HepG2 (cell line): ENCODE measurements around the gene SOST. TPM values are rescaled to one million over a fixed set of nuclear protein-coding genes. Genes with fewer than 3 reads are reported as not detected.
A peak's percentile ranks its signal among the peaks of the same experiment; 100 is the strongest.

Experiments
- HBP1 ChIP-seq: IDR thresholded peaks from 2 replicates; pipeline ENCODE4 v1.6.1; 2016; ENCODE audit warnings: low read depth, control low read depth
- JDP2 ChIP-seq: sonication (generic); formaldehyde crosslinking; IDR thresholded peaks from 2 replicates; pipeline ENCODE4 v1.8.1; 2022; ENCODE audit warnings: missing genetic modification reagents, borderline replicate concordance
- NAIF1 ChIP-seq: sonication (generic); formaldehyde crosslinking; IDR thresholded peaks from 2 replicates; pipeline ENCODE4 v1.5.0; 2020; ENCODE audit warnings: mild to moderate bottlenecking, missing genetic modification reagents, borderline replicate concordance
- NBN ChIP-seq: fragments of 450-650 bp; conservative IDR thresholded peaks from 2 replicates; pipeline ENCODE4 v1.6.1; 2017
- PAF1 ChIP-seq: IDR thresholded peaks from 2 replicates; pipeline ENCODE4 v1.6.1; 2016; ENCODE audit warnings: missing genetic modification reagents, missing compliant biosample characterization
- PHF8 ChIP-seq: sonication (generic); formaldehyde crosslinking; IDR thresholded peaks from 2 replicates; pipeline ENCODE4 v1.5.0; 2020; ENCODE audit warnings: missing genetic modification reagents
- SSRP1 ChIP-seq: IDR thresholded peaks from 2 replicates; pipeline ENCODE4 v1.6.1; 2016; ENCODE audit warnings: control low read depth
- USF2 ChIP-seq, 2 experiments: sonication (generic) in 1 of 2; formaldehyde crosslinking in 1 of 2; IDR thresholded peaks; 2 replicates each; pipeline versions ENCODE4 v1.5.1 to v1.6.1; 2011 to 2020; ENCODE audit warnings: borderline replicate concordance in 1 of 2, low read depth in 1 of 2, low read length in 1 of 2, mild to moderate bottlenecking in 1 of 2, missing genetic modification reagents in 1 of 2, moderate library complexity in 1 of 2
- YY1 ChIP-seq: IDR thresholded peaks from 2 replicates; pipeline ENCODE4 v1.6.1; 2011; ENCODE audit warnings: low read length, low read depth, moderate library complexity, mild to moderate bottlenecking; ENCODE audit not compliant: insufficient read depth, insufficient replicate concordance
- ZNF326 ChIP-seq: sonication (generic); formaldehyde crosslinking; IDR thresholded peaks from 2 replicates; pipeline ENCODE4 v1.4.0; 2020; ENCODE audit warnings: missing genetic modification reagents, borderline replicate concordance
- ZNF34 ChIP-seq: sonication (generic); formaldehyde crosslinking; IDR thresholded peaks from 2 replicates; pipeline ENCODE4 v1.4.0; 2020; ENCODE audit warnings: mild to moderate bottlenecking, missing genetic modification reagents, borderline replicate concordance
- ZNF616 ChIP-seq: sonication (generic); formaldehyde crosslinking; IDR thresholded peaks from 2 replicates; pipeline ENCODE4 v1.5.0; 2020; ENCODE audit warnings: low read depth, mild to moderate bottlenecking, missing genetic modification reagents
- ZNF629 ChIP-seq: sonication (generic); formaldehyde crosslinking; conservative IDR thresholded peaks from 2 replicates; pipeline ENCODE4 v1.5.0; 2020; ENCODE audit warnings: missing genetic modification reagents
- ZNF746 ChIP-seq: sonication (generic); formaldehyde crosslinking; IDR thresholded peaks from 2 replicates; pipeline ENCODE4 v1.8.0; 2022; ENCODE audit warnings: mild to moderate bottlenecking, missing genetic modification reagents
- ZNF747 ChIP-seq: sonication (generic); formaldehyde crosslinking; IDR thresholded peaks from 2 replicates; pipeline ENCODE4 v1.8.1; 2023; ENCODE audit warnings: missing genetic modification reagents, mild to moderate bottlenecking, borderline replicate concordance
- ZNF777 ChIP-seq: sonication (generic); formaldehyde crosslinking; IDR thresholded peaks from 2 replicates; pipeline ENCODE4 v1.4.0; 2020; ENCODE audit warnings: missing genetic modification reagents
- polyA plus RNA-seq, 8 experiments: library from polyadenylated mRNA; depleted of rRNA in 3 of 8; stranded (reverse) in 7 of 8; unstranded in 1 of 8; fragments of >200 nt; fragmentation: Illumina TruSeq in 4 of 8; extraction: Trizol in 4 of 8; gene quantifications; 2 replicates each; pipeline versions ENCODE4 v1.2.1 to v1.2.3, GENCODE V29; 2011 to 2016; ENCODE audit warnings: low read depth in 4 of 8, missing spikeins in 1 of 8, mixed read lengths in 1 of 8; ENCODE audit not compliant: insufficient read depth in 1 of 8
- total RNA-seq, 5 experiments: library from RNA; depleted of rRNA; stranded (reverse); fragments of >200 nt; fragmentation: Illumina TruSeq; extraction: Trizol; gene quantifications; 2 replicates each; pipeline ENCODE4 v1.2.3, GENCODE V29; 2016; ENCODE audit warnings: low read depth in 1 of 5
- TF ChIP-seq, protein P1 (sequence below): sonication (generic); formaldehyde crosslinking; IDR thresholded peaks from 2 replicates; pipeline ENCODE4; 2020; ENCODE audit warnings: missing genetic modification reagents, mild to moderate bottlenecking, borderline replicate concordance
- TF ChIP-seq, protein P2 (sequence below): sonication (generic); formaldehyde crosslinking; IDR thresholded peaks from 2 replicates; pipeline ENCODE4 v1.8.1; 2023; ENCODE audit warnings: mild to moderate bottlenecking, missing genetic modification reagents
- TF ChIP-seq, protein P3 (sequence below): sonication (generic); formaldehyde crosslinking; IDR thresholded peaks from 2 replicates; pipeline ENCODE4 v1.4.0; 2020; ENCODE audit warnings: missing genetic modification reagents

SOST gene
- total and polyA plus RNA-seq, 2 of the 13 experiments (the other 11 are each of a cell fraction or from before 2014, with no cell fraction given) = not detected

DNA sequence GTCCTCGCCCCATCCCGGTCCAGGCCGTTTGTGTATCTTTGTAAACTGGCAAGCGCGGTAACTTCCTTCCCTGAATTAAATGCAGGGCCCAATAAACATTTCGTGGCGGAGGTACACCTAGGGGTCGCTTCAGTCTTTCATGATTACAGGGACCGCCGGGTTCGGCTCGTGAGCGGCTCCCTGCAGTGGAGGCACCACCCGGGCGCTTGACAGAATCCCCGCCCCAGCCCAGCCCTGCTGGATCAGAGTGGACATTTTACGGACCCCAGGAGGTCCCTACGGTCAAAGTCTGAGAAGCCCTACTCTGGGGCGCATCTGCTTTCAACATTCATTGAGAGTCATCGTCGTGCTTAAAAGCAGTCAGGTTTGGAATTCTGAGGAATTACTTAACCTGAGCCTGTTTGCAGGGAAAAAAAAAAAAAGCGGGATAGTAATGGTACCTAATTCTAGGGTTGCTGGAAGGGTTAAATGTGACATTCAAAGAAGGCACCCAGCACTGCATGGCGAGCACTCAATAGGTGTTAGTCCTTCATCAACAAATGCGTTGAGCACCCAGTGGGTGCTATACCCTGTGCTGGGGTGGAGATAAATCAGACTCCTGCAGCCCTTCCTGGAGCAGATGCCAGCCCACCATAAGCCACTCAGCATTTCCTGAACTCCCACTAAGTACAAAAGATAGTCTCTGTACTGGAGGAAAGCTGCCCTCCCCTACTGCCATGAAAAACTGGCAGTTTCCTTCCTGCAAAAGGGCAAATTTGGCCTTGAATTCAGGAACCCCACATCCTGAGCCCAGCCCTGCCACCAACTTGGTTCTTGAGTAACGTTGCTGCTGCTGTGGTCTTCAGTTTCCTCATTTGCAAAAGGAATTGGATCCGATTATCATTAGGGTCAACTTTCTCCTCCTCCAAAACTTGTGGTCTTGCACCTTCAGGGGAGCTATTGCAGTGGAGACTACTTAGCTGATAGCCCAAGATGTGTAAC is 20.8 kb upstream of the SOST start (continued):
- TF ChIP-seq ZNF629 (no peak), NBN (no peak), ZNF616 (no peak; the same call in 1 of the 2 replicates), NAIF1 (CRISPR knock-in tag) (0 out of 2 replicates have a peak, but pooled peaks have one; percentile 23), ZNF34 (CRISPR knock-in tag) (no peak), JDP2 (CRISPR knock-in tag) (no peak), HBP1 (no peak), YY1 (no peak), SSRP1 (CRISPR knock-in tag) (no peak), ZNF326 (CRISPR knock-in tag) (no peak), PHF8 (CRISPR knock-in tag) (peak; percentile 1; the same call in 1 of the 2 replicates), ZNF747 (CRISPR knock-in tag) (peak; percentile 45; the same call in 1 of the 2 replicates), ZNF777 (peak; percentile 24), USF2 (IDR thresholded peaks at IDR 0.05; ENCODE audit: low read depth, low read length) (no peak), USF2 (CRISPR knock-in tag; IDR thresholded peaks at IDR 0.05; ENCODE audit: borderline replicate concordance) (no peak), PAF1 (no peak), ZNF746 (CRISPR knock-in tag) (0 out of 2 replicates have a peak, but pooled peaks have one; percentile 2)
- TF ChIP-seq, protein P1, sequence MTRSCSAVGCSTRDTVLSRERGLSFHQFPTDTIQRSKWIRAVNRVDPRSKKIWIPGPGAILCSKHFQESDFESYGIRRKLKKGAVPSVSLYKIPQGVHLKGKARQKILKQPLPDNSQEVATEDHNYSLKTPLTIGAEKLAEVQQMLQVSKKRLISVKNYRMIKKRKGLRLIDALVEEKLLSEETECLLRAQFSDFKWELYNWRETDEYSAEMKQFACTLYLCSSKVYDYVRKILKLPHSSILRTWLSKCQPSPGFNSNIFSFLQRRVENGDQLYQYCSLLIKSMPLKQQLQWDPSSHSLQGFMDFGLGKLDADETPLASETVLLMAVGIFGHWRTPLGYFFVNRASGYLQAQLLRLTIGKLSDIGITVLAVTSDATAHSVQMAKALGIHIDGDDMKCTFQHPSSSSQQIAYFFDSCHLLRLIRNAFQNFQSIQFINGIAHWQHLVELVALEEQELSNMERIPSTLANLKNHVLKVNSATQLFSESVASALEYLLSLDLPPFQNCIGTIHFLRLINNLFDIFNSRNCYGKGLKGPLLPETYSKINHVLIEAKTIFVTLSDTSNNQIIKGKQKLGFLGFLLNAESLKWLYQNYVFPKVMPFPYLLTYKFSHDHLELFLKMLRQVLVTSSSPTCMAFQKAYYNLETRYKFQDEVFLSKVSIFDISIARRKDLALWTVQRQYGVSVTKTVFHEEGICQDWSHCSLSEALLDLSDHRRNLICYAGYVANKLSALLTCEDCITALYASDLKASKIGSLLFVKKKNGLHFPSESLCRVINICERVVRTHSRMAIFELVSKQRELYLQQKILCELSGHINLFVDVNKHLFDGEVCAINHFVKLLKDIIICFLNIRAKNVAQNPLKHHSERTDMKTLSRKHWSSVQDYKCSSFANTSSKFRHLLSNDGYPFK (CRISPR knock-in tag) = no peak
- TF ChIP-seq, protein P2, sequence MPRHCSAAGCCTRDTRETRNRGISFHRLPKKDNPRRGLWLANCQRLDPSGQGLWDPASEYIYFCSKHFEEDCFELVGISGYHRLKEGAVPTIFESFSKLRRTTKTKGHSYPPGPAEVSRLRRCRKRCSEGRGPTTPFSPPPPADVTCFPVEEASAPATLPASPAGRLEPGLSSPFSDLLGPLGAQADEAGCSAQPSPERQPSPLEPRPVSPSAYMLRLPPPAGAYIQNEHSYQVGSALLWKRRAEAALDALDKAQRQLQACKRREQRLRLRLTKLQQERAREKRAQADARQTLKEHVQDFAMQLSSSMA (CRISPR knock-in tag) = 0 out of 2 replicates have a peak, but pooled peaks have one; percentile 45
- TF ChIP-seq, protein P3, sequence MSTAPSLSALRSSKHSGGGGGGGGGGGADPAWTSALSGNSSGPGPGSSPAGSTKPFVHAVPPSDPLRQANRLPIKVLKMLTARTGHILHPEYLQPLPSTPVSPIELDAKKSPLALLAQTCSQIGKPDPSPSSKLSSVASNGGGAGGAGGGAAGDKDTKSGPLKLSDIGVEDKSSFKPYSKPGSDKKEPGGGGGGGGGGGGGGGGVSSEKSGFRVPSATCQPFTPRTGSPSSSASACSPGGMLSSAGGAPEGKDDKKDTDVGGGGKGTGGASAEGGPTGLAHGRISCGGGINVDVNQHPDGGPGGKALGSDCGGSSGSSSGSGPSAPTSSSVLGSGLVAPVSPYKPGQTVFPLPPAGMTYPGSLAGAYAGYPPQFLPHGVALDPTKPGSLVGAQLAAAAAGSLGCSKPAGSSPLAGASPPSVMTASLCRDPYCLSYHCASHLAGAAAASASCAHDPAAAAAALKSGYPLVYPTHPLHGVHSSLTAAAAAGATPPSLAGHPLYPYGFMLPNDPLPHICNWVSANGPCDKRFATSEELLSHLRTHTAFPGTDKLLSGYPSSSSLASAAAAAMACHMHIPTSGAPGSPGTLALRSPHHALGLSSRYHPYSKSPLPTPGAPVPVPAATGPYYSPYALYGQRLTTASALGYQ (CRISPR knock-in tag) = no peak
